ENCODE results near the gene TIGD6.
"Not testable (repeated sequence)": the region's sequence is repeated elsewhere in the genome, so short reads cannot be mapped to it uniquely, and the experiment has no call there.

TIGD6 gene

DNA sequence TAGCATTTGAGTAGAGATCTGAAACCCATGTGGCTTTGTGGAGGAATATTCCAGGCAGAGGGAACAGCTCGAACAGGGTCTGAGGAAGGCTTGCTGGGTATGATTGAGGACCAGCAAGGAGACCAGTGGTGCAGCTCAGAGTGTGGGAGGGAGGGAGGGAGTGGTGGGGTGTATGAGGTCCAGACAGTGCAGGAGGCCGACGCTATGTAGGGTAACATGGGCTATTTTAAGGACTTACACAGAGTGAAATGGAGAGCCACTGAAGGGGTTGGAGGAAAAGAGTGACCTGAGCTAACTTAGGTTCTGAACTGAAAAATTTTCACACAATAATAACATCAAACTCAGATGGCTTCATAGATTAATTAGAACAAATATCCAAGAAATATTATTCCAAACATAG is 42.0 kb upstream of the TIGD6 start:
- no peak overlapping the region for H3K27ac ChIP-seq (ENCODE audit: insufficient read depth in 1 of 2, low read depth in 1 of 2, low read length in 2 of 2, poor library complexity in 1 of 2, severe bottlenecking in 2 of 2)
- H3K9me3 ChIP-seq (ENCODE audit: control extremely low read depth in 1 of 5, control insufficient read depth in 4 of 5, insufficient read depth in 2 of 5, low read depth in 1 of 5, low read length in 4 of 5) = no peaks in the 10 kb centered on the region
- no peak overlapping the region for H3K4me3 ChIP-seq (ENCODE audit: control insufficient read depth in 1 of 7, extremely low read depth in 1 of 7, insufficient read depth in 4 of 7, low read depth in 2 of 7, low read length in 6 of 7)
- H3K36me3 ChIP-seq (ENCODE audit: control insufficient read depth in 4 of 4, insufficient read depth in 4 of 4, low read length in 3 of 4) = peaks cover 17 to 87% (median 65%) of the 10 kb centered on the region in 4 experiments
- CTCF ChIA-PET = interaction anchor here (0.9 to 4.9 kb wide), 8 partner anchors 15 to 216 kb away, joined by 3 to 70 read pairs (median 5); no protein-coding TSS in a partner anchor
- WGBS (ENCODE audit: insufficient coverage) = 100% methylated on average over 1 of the region's 3 CpGs
- H3K27me3 ChIP-seq (replicated peaks in 2 of 5; ENCODE audit: control insufficient read depth in 4 of 5, insufficient read depth in 5 of 5, low read length in 4 of 5) = no peaks in the 10 kb centered on the region
- H3K4me1 ChIP-seq (ENCODE audit: control extremely low read depth in 1 of 4, control insufficient read depth in 4 of 4, insufficient read depth in 4 of 4, low read length in 3 of 4) = peaks cover 4 to 32% (median 15%) of the 10 kb centered on the region in 4 experiments
- no peak for DNase-seq
- POLR2A ChIA-PET = no interaction called here

DNA sequence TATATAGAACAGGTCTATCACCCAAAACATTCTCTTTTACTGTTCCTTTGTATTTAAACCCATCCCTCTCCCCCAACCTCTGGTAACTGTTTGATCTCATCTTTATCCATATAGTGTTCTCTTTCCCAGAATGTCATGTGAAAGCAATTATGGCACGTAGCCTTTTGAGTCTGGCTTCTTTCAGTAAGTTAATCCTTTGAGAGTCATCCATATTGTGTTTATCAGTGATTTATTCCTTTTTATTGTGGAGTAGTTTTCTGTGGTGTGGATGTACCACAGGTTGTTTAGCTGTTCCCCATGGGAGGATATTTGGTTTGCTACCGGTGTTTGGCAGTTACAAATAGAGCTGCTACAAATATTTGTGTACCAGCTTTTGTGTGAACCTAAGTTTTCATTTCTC is 38.1 kb upstream of the TIGD6 start:
- no peaks in the 10 kb centered on the region for H3K27me3 ChIP-seq (replicated peaks in 2 of 5; ENCODE audit: control insufficient read depth in 4 of 5, insufficient read depth in 5 of 5, low read length in 4 of 5)
- peaks cover 4 to 15% (median 5%) of the 10 kb centered on the region in 4 experiments for H3K4me1 ChIP-seq (ENCODE audit: control extremely low read depth in 1 of 4, control insufficient read depth in 4 of 4, insufficient read depth in 4 of 4, low read length in 3 of 4)
- ChIA-PET CTCF (interaction anchor here (1.0 to 1.5 kb wide), 5 partner anchors 10 to 88 kb away, joined by 3 to 5 read pairs (median 3); no protein-coding TSS in a partner anchor), POLR2A (no interaction called here)
- H3K36me3 ChIP-seq (ENCODE audit: control insufficient read depth in 4 of 4, insufficient read depth in 4 of 4, low read length in 3 of 4) = peaks cover 23 to 96% (median 78%) of the 10 kb centered on the region in 4 experiments
- no peak overlapping the region for H3K4me3 ChIP-seq (ENCODE audit: control insufficient read depth in 1 of 7, extremely low read depth in 1 of 7, insufficient read depth in 4 of 7, low read depth in 2 of 7, low read length in 6 of 7)
- H3K9me3 ChIP-seq (ENCODE audit: control extremely low read depth in 1 of 5, control insufficient read depth in 4 of 5, insufficient read depth in 2 of 5, low read depth in 1 of 5, low read length in 4 of 5) = no peaks in the 10 kb centered on the region
- DNase-seq = no peak
- no peak overlapping the region for H3K27ac ChIP-seq (ENCODE audit: insufficient read depth in 1 of 2, low read depth in 1 of 2, low read length in 2 of 2, poor library complexity in 1 of 2, severe bottlenecking in 2 of 2)
- no CpG with 5 or more reads among the region's 2 CpGs for WGBS (ENCODE audit: insufficient coverage)

DNA sequence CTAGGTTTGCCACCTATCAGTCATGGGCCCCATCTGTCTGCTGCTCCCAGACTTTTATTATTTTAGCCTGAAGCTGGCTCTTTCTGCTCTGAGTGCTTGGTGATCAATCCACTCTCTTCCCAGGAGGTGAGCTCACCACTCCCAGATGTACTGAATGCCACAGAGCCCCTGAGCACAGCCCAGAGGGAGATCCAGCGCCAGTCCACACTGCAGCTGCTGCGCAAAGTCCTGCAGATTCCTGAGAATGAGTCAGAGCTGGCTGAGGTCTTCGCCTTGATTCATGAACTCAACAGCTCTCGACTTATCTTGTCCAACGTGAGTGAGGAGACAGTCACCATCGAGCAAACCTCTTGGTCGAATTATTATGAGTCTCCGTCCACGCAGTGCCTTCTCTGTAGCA is 36.1 kb upstream of the TIGD6 start:
- H3K4me1 ChIP-seq (ENCODE audit: control extremely low read depth in 1 of 4, control insufficient read depth in 4 of 4, insufficient read depth in 4 of 4, low read length in 3 of 4) = no peaks in the 10 kb centered on the region
- peaks cover 32 to 96% (median 84%) of the 10 kb centered on the region in 4 experiments for H3K36me3 ChIP-seq (ENCODE audit: control insufficient read depth in 4 of 4, insufficient read depth in 4 of 4, low read length in 3 of 4)

DNA sequence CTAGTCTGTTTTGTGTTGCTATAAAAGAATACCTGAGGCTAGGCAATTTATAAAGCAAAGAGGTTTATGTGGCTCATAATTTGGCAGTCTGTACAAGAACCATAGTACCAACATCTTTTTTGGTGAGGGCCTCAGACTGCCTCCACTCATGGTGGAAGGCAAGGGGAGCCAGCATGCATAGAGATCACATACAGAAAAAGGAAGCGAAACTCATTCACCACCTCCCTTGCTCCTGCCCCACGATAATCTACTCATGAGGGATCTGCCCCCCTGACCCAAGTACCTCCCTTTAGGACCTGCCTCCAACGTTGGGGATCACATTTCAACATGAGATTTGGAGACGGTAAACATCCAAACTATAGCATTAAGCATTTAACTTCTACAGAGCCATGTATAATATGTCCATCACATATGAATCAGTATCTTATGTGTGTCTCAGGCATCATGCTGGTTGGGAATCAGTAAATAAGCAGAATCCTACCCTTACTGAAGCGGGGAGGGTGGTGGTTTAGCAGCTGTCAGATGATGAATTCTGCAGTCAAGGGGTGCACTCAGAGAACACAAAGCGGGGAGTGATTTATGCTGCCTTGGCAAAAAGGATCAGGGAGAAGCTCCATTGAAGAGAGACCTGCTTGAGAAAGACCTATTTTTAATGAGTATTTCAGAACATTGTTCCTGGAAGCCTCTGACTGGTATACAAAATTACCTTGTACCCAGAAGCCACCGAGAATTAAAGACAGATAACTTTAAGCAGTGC is 34.9 kb upstream of the TIGD6 start:
- POLR2A ChIA-PET = no interaction called here
- WGBS (ENCODE audit: insufficient coverage) = 83% methylated on average over 3 of the region's 7 CpGs
- H3K4me3 ChIP-seq (ENCODE audit: control insufficient read depth in 1 of 7, extremely low read depth in 1 of 7, insufficient read depth in 4 of 7, low read depth in 2 of 7, low read length in 6 of 7) = no peak overlapping the region
- peaks cover 33 to 96% (median 83%) of the 10 kb centered on the region in 4 experiments for H3K36me3 ChIP-seq (ENCODE audit: control insufficient read depth in 4 of 4, insufficient read depth in 4 of 4, low read length in 3 of 4)
- peak in 1 of 3 donors; percentile 20 for DNase-seq
- H3K27me3 ChIP-seq (replicated peaks in 2 of 5; ENCODE audit: control insufficient read depth in 4 of 5, insufficient read depth in 5 of 5, low read length in 4 of 5) = no peaks in the 10 kb centered on the region
- no peak overlapping the region for H3K27ac ChIP-seq (ENCODE audit: insufficient read depth in 1 of 2, low read depth in 1 of 2, low read length in 2 of 2, poor library complexity in 1 of 2, severe bottlenecking in 2 of 2)
- CTCF ChIA-PET = interaction anchor here (1.3 to 3.7 kb wide), 6 partner anchors 9 to 86 kb away, joined by 3 to 14 read pairs (median 7); no protein-coding TSS in a partner anchor
- H3K9me3 ChIP-seq (ENCODE audit: control extremely low read depth in 1 of 5, control insufficient read depth in 4 of 5, insufficient read depth in 2 of 5, low read depth in 1 of 5, low read length in 4 of 5) = no peaks in the 10 kb centered on the region
- H3K4me1 ChIP-seq (ENCODE audit: control extremely low read depth in 1 of 4, control insufficient read depth in 4 of 4, insufficient read depth in 4 of 4, low read length in 3 of 4) = no peaks in the 10 kb centered on the region

More for the DNA sequence above, 36.1 kb upstream of the TIGD6 start:
- POLR2A ChIA-PET = interaction anchor here (0.5 kb wide), 1 partner anchor 448 kb away, joined by 3 read pairs; no protein-coding TSS in a partner anchor
- DNase-seq = no peak
- Histone ChIP-seq H3K27ac (ENCODE audit: insufficient read depth in 1 of 2, low read depth in 1 of 2, low read length in 2 of 2, poor library complexity in 1 of 2, severe bottlenecking in 2 of 2) (no peak overlapping the region), H3K27me3 (replicated peaks in 2 of 5; ENCODE audit: control insufficient read depth in 4 of 5, insufficient read depth in 5 of 5, low read length in 4 of 5) (no peaks in the 10 kb centered on the region), H3K9me3 (ENCODE audit: control extremely low read depth in 1 of 5, control insufficient read depth in 4 of 5, insufficient read depth in 2 of 5, low read depth in 1 of 5, low read length in 4 of 5) (no peaks in the 10 kb centered on the region), H3K4me3 (ENCODE audit: control insufficient read depth in 1 of 7, extremely low read depth in 1 of 7, insufficient read depth in 4 of 7, low read depth in 2 of 7, low read length in 6 of 7) (no peak overlapping the region)
- CTCF ChIA-PET = interaction anchor here (1.0 to 3.7 kb wide), 4 partner anchors 8 to 85 kb away, joined by 3 to 14 read pairs (median 6); no protein-coding TSS in a partner anchor
- 100% methylated on average over 9 of the region's 9 CpGs for WGBS (ENCODE audit: insufficient coverage)

DNA sequence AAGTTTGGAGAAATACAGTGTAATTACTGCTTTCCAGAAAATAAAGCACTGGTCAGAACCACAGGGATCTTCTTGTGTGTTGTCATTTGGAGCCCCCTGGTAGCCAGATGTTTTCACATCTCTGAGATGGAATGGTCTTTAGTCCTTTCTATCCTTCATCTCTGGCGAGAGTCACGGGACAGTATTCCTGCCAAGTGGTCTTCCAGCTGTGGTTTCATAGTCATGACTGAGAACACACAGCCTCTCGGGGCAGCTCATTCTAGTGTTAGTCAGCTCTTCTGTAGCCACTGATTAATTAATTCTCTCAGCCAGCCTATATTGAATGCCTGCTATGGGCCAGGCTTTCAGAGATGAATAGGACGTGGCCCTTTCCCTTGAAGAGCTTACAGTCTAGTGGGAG is 34.2 kb upstream of the TIGD6 start:
- Histone ChIP-seq H3K36me3 (ENCODE audit: control insufficient read depth in 4 of 4, insufficient read depth in 4 of 4, low read length in 3 of 4) (peaks cover 36 to 97% (median 81%) of the 10 kb centered on the region in 4 experiments), H3K27me3 (replicated peaks in 2 of 5; ENCODE audit: control insufficient read depth in 4 of 5, insufficient read depth in 5 of 5, low read length in 4 of 5) (no peaks in the 10 kb centered on the region), H3K9me3 (ENCODE audit: control extremely low read depth in 1 of 5, control insufficient read depth in 4 of 5, insufficient read depth in 2 of 5, low read depth in 1 of 5, low read length in 4 of 5) (no peaks in the 10 kb centered on the region), H3K4me3 (ENCODE audit: control insufficient read depth in 1 of 7, extremely low read depth in 1 of 7, insufficient read depth in 4 of 7, low read depth in 2 of 7, low read length in 6 of 7) (no peak overlapping the region), H3K4me1 (ENCODE audit: control extremely low read depth in 1 of 4, control insufficient read depth in 4 of 4, insufficient read depth in 4 of 4, low read length in 3 of 4) (no peaks in the 10 kb centered on the region), H3K27ac (ENCODE audit: insufficient read depth in 1 of 2, low read depth in 1 of 2, low read length in 2 of 2, poor library complexity in 1 of 2, severe bottlenecking in 2 of 2) (no peak overlapping the region)
- ChIA-PET CTCF (interaction anchor here (0.6 to 3.7 kb wide), 9 partner anchors 9 to 84 kb away, joined by 3 to 14 read pairs (median 3); no protein-coding TSS in a partner anchor), POLR2A (no interaction called here)
- 100% methylated on average over 4 of the region's 4 CpGs for WGBS (ENCODE audit: insufficient coverage)
- no peak for DNase-seq

DNA sequence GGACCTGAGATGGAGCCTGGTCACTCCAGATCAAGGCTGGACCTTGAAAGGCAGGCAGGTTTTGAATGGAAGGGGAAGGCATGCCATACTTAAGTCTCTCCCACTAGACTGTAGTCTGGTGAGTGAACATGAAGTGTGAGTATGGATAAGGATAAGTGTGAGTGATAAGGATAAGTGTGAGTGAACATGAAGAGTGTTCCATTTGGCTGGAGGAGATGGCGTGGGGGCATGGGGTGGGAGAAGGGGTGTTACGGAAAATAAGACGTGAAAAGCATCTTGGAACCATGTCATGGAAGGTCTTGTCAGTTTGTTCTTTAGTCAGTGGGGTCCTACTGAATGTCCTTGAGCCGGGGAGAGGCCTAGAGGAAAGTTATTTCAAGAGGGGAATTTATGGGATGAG is 32.9 kb upstream of the TIGD6 start:
- no peaks in the 10 kb centered on the region for H3K9me3 ChIP-seq (ENCODE audit: control extremely low read depth in 1 of 5, control insufficient read depth in 4 of 5, insufficient read depth in 2 of 5, low read depth in 1 of 5, low read length in 4 of 5)
- H3K4me3 ChIP-seq (ENCODE audit: control insufficient read depth in 1 of 7, extremely low read depth in 1 of 7, insufficient read depth in 4 of 7, low read depth in 2 of 7, low read length in 6 of 7) = no peak overlapping the region
- POLR2A ChIA-PET = no interaction called here
- H3K36me3 ChIP-seq (ENCODE audit: control insufficient read depth in 4 of 4, insufficient read depth in 4 of 4, low read length in 3 of 4) = peaks cover 38 to 99% (median 80%) of the 10 kb centered on the region in 4 experiments
- H3K4me1 ChIP-seq (ENCODE audit: control extremely low read depth in 1 of 4, control insufficient read depth in 4 of 4, insufficient read depth in 4 of 4, low read length in 3 of 4) = no peaks in the 10 kb centered on the region
- 100% methylated on average over 4 of the region's 4 CpGs for WGBS (ENCODE audit: insufficient coverage)
- CTCF ChIA-PET = interaction anchor here (1.3 to 3.7 kb wide), 5 partner anchors 11 to 86 kb away, joined by 3 to 14 read pairs (median 6); no protein-coding TSS in a partner anchor
- DNase-seq = no peak
- H3K27me3 ChIP-seq (replicated peaks in 2 of 5; ENCODE audit: control insufficient read depth in 4 of 5, insufficient read depth in 5 of 5, low read length in 4 of 5) = no peaks in the 10 kb centered on the region
- no peak overlapping the region for H3K27ac ChIP-seq (ENCODE audit: insufficient read depth in 1 of 2, low read depth in 1 of 2, low read length in 2 of 2, poor library complexity in 1 of 2, severe bottlenecking in 2 of 2)

DNA sequence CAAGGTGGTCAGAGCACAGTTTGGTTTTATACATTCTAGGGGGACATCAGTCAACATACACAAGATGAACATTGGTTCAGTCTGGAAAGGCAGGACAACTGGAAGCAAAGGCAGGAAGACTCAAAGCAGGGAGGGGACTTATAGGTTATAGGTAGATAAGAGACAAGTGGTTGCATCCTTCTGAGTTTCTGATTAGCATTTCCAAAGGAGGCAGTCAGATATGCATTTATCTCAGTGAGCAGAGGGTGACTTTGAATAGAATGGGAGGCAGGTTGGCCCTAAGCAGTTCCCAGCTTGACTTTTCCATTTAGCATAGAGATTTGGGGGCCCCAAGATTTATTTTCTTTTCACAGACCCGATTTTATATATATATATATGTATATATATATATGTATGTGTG is 27.6 kb upstream of the TIGD6 start:
- CTCF ChIA-PET = interaction anchor here (1.8 kb wide), 2 partner anchors 15 to 22 kb away, joined by 4 to 5 read pairs; no protein-coding TSS in a partner anchor
- DNase-seq; H3K4me3 ChIP-seq (ENCODE audit: control insufficient read depth in 1 of 7, extremely low read depth in 1 of 7, insufficient read depth in 4 of 7, low read depth in 2 of 7, low read length in 6 of 7); H3K27ac ChIP-seq (ENCODE audit: insufficient read depth in 1 of 2, low read depth in 1 of 2, low read length in 2 of 2, poor library complexity in 1 of 2, severe bottlenecking in 2 of 2); POLR2A ChIA-PET; H3K4me1 ChIP-seq (ENCODE audit: control extremely low read depth in 1 of 4, control insufficient read depth in 4 of 4, insufficient read depth in 4 of 4, low read length in 3 of 4); H3K27me3 ChIP-seq (replicated peaks in 2 of 5; ENCODE audit: control insufficient read depth in 4 of 5, insufficient read depth in 5 of 5, low read length in 4 of 5); H3K9me3 ChIP-seq (ENCODE audit: control extremely low read depth in 1 of 5, control insufficient read depth in 4 of 5, insufficient read depth in 2 of 5, low read depth in 1 of 5, low read length in 4 of 5): not testable (repeated sequence)
- no CpG with 5 or more reads among the region's 1 CpG for WGBS (ENCODE audit: insufficient coverage)
- H3K36me3 ChIP-seq (ENCODE audit: control insufficient read depth in 4 of 4, insufficient read depth in 4 of 4, low read length in 3 of 4) = peaks cover 46 to 90% (median 68%) of the 10 kb centered on the region in 4 experiments

Measured in common myeloid progenitor, CD34-positive (primary cell).